OCI-M2 (cell line): ENCODE measurements around the gene PRM2.
"Not testable (repeated sequence)": the region's sequence is repeated elsewhere in the genome, so short reads cannot be mapped to it uniquely, and the experiment has no call there.

ENCODE experiments used
- DNase-seq: peaks from one replicate; lab custom pipeline; 2025; ENCODE audit not compliant: unreplicated experiment; lab: John Stamatoyannopoulos, UW

The PRM2 gene

GRCh38 chr16:11307639-11308492 is 31.6 kb upstream of the PRM2 start:
- no peak for DNase-seq

GRCh38 chr16:11306997-11307638 is 30.8 kb upstream of the PRM2 start:
- no peak for DNase-seq

DNA sequence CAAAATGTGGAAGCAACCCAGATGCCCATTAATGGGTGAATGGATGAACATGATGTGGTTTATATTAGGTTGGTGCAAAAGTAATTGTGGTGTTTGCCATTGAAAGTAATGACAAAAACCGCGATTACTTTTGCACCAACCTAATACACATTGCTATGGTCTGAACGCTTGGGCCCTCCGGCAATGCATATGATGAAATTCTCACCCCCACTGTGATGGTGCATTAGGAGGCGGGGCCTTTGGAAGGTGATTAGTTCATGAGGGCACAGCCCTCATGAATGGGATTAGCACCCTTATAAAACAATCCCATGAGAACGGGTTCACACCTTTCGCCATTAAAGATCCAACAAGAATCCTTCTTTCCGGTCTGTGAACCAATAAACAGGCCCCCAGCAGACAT is 30.1 kb upstream of the PRM2 start:
- DNase-seq = no peak

DNA sequence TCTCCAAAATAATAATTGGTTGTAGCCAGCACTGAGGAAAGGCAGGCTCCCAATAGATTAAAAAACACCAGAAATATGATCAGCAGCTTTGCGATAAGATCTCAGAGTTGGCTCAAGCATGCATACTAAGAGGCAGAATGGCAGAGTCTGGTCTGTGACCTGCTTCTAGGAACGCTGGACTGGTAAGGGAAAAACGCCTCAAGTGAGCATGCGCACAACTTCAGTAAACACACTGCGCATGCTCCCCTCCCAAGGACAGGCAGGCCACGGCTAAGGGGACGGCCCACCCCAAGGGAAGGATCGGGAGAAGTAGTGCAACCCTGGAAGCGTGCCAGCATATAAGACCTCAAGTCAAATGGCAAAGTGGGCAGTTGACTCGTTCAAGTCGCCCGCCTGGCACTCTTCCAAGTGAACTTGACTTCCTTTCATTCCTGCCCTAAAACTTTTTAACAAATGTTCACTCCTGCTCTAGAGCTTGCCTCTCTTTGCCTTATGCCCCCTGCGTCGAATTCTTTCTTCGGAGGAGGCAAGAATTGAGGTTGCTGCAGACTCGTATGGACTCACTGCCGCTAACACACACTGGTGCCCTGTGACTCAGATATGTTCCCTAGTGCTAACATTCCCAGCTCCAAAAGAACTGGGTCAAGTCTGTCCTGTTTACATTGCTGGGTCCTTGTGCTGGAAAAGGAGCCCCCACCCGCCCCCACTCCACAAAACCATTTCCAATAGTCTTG is 27.3 kb upstream of the PRM2 start:
- DNase-seq = no peak

GRCh38 chr16:11302977-11303376 is 26.7 kb upstream of the PRM2 start:
- DNase-seq = no peak

DNA sequence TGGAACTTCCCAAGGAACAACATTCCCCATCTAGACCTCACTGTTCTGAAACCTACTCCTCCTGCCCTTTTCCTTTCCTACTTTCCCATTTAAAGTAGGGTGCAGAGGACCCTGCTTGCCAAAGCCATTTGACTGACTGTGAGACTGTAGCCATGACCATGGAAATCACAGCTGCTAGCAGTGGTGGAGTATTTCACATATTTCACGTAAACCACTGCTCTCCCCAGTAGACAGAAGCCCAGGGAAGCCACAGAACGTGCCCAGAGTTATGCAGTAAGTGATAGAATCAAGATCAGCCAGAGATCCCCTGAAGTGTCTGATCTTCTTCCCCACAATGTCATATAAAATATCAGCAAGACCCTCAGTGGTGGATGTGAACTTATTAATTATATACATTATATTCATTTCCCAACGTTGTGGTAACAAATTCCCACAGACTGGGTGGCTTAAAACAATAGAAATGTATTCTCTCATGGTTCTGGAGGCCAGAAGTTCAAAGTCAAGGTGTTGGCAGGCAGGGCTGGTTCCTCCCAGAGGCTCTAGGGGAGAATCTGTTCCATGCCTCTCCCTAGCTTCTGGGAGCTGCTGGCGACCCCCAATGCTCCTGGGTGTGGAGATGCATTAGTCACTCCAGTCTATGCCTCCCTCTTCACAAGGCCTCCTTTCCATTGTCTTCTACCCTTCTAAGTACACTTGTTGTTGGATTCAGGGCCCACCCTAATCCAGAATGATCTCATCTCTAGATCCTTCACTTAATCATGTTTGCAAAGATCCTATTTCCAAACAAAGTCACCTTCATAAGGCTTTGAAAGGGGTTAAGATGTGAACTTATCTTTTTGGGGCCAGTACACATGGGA is 25.6 kb upstream of the PRM2 start:
- DNase-seq = no peak

- DNase-seq = no peak
These were observed 24.2 kb upstream of the PRM2 start for GRCh38 chr16:11300560-11300892.

- no peak for DNase-seq
These were observed 23.7 kb upstream of the PRM2 start for GRCh38 chr16:11299865-11300559.

DNA sequence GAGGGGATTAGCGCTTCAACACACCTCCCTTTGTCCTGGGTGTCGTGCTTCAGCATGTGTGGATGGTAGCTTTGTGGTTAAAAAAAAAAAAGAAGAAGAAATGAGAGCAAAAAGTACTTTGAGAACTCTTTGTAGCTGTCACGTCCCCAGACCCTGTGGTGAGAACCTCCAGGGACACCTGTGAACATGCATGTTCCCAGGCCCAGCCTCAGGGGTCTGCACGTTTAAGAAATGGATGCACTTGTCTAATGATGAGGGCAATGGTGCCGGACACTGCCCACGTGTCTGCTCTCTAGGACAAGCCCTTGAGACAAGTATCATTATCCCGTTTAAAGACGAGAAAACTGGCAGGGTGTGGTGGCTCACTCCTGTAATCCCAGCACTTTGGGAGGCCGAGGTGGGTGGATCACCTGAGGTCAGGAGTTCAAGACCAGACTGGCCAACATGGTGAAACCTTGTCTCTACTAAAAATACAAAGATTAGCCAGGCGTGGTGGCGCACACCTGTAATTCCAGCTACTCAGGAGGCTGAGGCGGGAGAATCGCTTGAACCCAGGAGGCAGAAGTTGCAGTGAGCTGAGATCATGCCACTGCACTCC is 22.8 kb upstream of the PRM2 start:
- not testable (repeated sequence) for DNase-seq

DNA sequence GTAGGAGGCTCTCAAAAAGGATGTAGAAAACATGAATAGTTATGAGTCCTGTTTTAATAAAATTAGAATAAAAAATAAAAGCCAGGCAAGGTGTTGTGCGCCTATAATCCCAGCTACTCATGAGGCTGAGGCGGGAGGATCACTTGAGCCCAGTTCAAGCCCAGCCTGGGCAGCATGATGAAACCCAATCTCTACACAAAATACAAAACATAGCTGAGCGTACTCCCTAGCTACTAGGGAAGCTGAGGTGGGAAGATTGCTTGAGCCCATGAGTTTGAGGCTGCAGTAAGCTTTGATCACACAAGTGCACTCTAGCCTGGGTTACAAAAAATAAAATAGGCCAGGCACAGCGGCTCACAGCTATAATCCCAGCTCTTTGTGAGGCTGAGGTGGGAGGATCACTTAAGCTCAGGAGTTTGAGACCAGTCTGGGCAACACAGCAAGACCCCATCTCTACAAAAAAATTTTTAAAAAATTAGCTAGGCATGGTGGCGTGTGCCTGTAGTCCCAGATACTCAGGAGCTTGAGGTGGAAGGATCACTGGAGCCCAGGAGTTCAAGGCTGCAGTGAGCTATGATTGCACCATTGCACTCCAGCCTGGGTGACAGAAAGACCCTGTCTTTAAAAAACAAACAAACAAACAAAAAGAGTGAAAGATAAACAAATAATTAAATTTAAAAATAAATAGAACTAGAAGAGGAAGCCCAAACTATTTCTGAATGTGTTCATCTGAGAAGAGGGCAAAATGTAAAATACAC is 22.0 kb upstream of the PRM2 start:
- DNase-seq = no peak

GRCh38 chr16:11297492-11298142 is 21.3 kb upstream of the PRM2 start:
- no peak for DNase-seq

GRCh38 chr16:11296706-11297491 is 20.6 kb upstream of the PRM2 start:
- DNase-seq = no peak

DNA sequence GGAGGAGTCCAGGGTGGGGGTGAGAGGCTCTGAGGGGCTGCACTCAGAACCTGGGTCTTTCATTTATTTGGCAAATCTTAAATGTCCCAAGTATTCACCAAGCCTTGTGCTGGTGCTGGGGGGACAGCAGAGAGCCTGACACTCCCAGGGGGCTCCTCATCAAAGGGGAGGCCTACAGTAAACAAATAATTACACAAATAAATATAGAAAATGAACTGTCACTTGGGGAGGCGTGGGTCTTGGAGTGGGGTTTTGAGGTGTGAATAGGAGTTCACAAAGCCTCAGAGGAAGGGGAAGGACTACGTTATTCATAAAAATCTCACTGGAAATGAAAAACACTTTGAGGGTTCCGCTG is 20.0 kb upstream of the PRM2 start:
- DNase-seq = no peak

DNA sequence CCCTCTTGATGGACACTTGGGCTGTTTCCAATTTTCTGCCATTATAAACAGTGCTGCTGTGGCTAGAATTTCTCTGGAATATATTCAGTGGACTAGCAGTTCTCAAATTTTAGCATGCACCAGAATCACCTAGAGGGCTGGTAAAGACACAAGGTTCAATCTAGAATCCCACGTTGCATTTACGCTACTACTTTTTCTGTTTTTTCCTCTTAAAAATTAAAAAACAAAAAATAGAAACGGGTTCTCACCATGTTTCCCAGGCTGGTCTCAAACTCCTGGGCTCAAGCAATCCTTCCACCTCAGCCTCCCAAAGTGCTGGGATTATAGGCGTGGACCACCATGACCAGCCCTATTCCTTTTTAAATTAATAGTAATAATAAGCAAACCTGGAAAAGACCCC is 19.4 kb upstream of the PRM2 start:
- no peak for DNase-seq

- no peak for DNase-seq
These were observed 15.9 kb upstream of the PRM2 start for GRCh38 chr16:11292076-11292748.

- no peak for DNase-seq
These were observed 14.9 kb upstream of the PRM2 start for GRCh38 chr16:11291091-11291703.
